Thoracic aorta (tissue), 2 donors: ENCODE measurements around the gene RNF145. TPM values are rescaled to one million over a fixed set of nuclear protein-coding genes. Genes with fewer than 3 reads are reported as not detected.
"Not testable (repeated sequence)": the region's sequence is repeated elsewhere in the genome, so short reads cannot be mapped to it uniquely, and the experiment has no call there.

ENCODE experiments used
- ATAC-seq: fragments of 150-250 bp; one replicate; pipeline ENCODE4 v1.8.0; 2017; ENCODE audit warnings: low read depth; ENCODE audit not compliant: insufficient number of reproducible peaks, low FRiP score
- DNase-seq: peaks from one replicate; pipeline ENCODE4 v3.0.0-alpha.2; 2020; ENCODE audit warnings: low spot score
- H3K27ac ChIP-seq, 2 donors: fragments of 200-600 bp; sonication (generic); 1 replicate in 1 of 2; 2 replicates in 1 of 2; pipeline ENCODE4 v1.5.1; 2016; ENCODE audit warnings: mild to moderate bottlenecking in 2 of 2, moderate library complexity in 2 of 2
- H3K27me3 ChIP-seq: fragments of 200-600 bp; sonication (generic); replicated peaks from 2 replicates; pipeline ENCODE4 v1.6.0; 2016; ENCODE audit warnings: mild to moderate bottlenecking; ENCODE audit not compliant: insufficient read depth
- H3K36me3 ChIP-seq: fragments of 200-600 bp; sonication (generic); one replicate; pipeline ENCODE4 v1.5.1; 2016
- H3K4me1 ChIP-seq, 2 donors: fragments of 200-600 bp; sonication (generic); 1 replicate in 1 of 2; 2 replicates in 1 of 2; pipeline versions ENCODE4 v1.5.1 to v1.6.0; 2016; ENCODE audit warnings: low read depth in 2 of 2, mild to moderate bottlenecking in 1 of 2; ENCODE audit not compliant: control insufficient read depth in 1 of 2
- H3K4me3 ChIP-seq: fragments of 200-600 bp; sonication (generic); 2 replicates; pipeline ENCODE4 v1.5.1; 2016; ENCODE audit warnings: mild to moderate bottlenecking
- H3K9me3 ChIP-seq: fragments of 200-600 bp; sonication (generic); 2 replicates; pipeline ENCODE4 v1.5.1; 2016
- CTCF ChIP-seq: fragments of 200-600 bp; sonication (generic); IDR thresholded peaks from one replicate; pipeline ENCODE4 v1.5.1; 2019; ENCODE audit warnings: antibody characterized with exemption
- total RNA-seq, 2 donors: library from RNA; depleted of rRNA; stranded (reverse); fragments of >200 nt; gene quantifications; one replicate each; pipeline versions ENCODE4 v1.1.0 to v1.2.3, GENCODE V29; 2016

RNF145 gene
- total RNA-seq, 2 donors from 2014 or later: 38.3 to 46.1 TPM

DNA sequence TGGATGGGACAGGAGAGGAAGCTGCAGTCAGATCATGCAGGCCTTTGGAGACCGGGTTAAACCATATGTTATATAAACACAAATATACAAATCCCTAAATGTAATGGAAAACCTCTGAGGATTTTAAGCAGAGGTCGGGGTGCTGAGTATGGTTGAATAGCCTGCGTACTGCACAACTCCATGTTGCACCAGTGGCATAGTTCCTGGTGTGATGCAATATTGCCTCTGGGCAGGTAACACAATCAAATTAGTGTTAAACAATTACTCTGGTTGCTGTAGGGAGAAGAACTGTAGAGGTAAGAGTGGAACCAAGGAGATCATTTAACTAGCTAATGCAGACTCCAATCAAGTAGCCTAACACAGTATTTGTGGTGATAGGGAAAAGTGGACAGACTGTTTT lies 21.3 kb upstream of the RNF145 start:
- Histone ChIP-seq H3K4me1 (no peaks in the 10 kb centered on the region), H3K4me3 (no peak overlapping the region), H3K27me3 (no peaks in the 10 kb centered on the region), H3K36me3 (no peaks in the 10 kb centered on the region), H3K9me3 (no peaks in the 10 kb centered on the region), H3K27ac (no peak overlapping the region)
- no peak for TF ChIP-seq CTCF
- DNase-seq (no peak), ATAC-seq (no peak)

DNA sequence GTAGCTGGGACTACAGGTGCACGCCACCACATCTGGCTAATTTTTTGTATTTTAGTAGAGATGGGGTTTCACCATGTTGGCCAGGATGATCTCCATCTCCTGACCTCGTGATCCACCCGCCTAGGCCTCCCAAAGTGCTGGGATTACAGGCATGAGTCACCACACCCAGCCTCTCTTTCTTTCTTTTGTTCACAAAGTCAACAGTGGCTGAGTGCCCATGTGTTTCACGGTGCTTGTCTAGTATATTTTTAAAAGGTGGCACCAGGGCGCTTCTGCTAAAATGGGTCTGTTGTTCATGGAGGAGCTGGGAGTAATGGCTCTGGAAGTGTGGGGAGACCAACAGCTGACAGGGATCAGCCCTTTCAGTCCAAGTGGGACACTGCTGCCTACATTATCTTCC lies 18.7 kb upstream of the RNF145 start:
- H3K4me1 ChIP-seq, DNase-seq, H3K4me3 ChIP-seq, H3K36me3 ChIP-seq, H3K9me3 ChIP-seq, H3K27ac ChIP-seq, H3K27me3 ChIP-seq, ATAC-seq: not testable (repeated sequence)

- H3K4me3 ChIP-seq: no peak overlapping the region
- no peaks in the 10 kb centered on the region for H3K36me3 ChIP-seq
- no peaks in the 10 kb centered on the region for H3K4me1 ChIP-seq
- no peaks in the 10 kb centered on the region for H3K27me3 ChIP-seq
- H3K9me3 ChIP-seq: no peaks in the 10 kb centered on the region
- DNase-seq: no peak
- no peak for TF ChIP-seq CTCF
- ATAC-seq: no peak
- H3K27ac ChIP-seq: no peak overlapping the region
These were observed 18.1 kb upstream of the RNF145 start for GRCh38 chr5:159227452-159227851.

DNA sequence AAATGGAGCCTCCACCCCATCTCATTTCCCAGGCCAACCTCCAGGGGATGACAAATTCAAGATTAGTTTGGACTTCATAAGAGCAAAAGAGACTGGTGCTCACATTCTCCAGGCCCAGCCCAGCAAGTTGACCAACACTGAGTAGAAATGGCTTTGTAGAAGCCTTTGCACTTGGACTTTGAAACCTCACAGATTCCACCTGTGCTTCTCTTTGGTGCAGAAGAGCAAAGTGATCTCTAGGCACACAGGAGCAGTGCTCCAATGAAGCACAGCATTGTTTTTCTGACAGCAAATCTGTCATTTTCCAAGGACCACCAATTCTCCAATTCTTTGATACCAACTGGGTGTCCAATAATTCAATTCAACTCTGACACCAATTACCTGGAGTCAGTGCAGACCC lies 17.1 kb upstream of the RNF145 start:
- no peak overlapping the region for H3K27ac ChIP-seq
- no peaks in the 10 kb centered on the region for H3K9me3 ChIP-seq
- TF ChIP-seq CTCF: no peak
- no peaks in the 10 kb centered on the region for H3K36me3 ChIP-seq
- ATAC-seq: no peak
- no peak for DNase-seq
- H3K4me3 ChIP-seq: no peak overlapping the region
- no peaks in the 10 kb centered on the region for H3K27me3 ChIP-seq
- H3K4me1 ChIP-seq: no peaks in the 10 kb centered on the region

DNA sequence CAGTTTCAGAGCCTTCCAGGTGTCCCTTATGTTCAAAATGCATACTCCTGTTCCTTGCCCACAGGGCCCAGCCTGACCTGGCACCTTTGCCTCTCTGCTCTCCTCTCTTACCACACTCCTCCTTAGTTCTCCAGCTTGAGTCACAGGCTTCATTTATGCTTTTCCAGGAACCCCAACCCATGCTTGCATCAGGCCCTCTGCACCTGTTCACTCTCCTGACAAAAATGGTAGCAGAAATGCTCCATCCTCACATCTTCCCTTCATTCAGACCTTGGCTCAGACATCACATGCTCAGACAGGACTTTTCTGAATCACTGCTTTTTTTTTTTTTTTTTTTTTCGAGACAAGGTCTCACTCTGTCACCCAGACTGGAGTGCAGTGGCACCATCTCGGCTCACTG lies 15.1 kb upstream of the RNF145 start:
- no peak for ATAC-seq

More for the DNA sequence above, 15.1 kb upstream of the RNF145 start:
- Histone ChIP-seq H3K4me1 (no peaks in the 10 kb centered on the region), H3K36me3 (no peaks in the 10 kb centered on the region), H3K9me3 (no peaks in the 10 kb centered on the region), H3K27me3 (no peaks in the 10 kb centered on the region), H3K27ac (no peak overlapping the region), H3K4me3 (no peak overlapping the region)
- DNase-seq: no peak
- TF ChIP-seq CTCF: no peak
